Naive thymus-derived CD4-positive, alpha-beta T cell (primary cell): ENCODE results near the gene HIC2. TPM values are rescaled to one million over a fixed set of nuclear protein-coding genes. Genes with fewer than 3 reads are reported as not detected.
"Not testable (repeated sequence)": the region's sequence is repeated elsewhere in the genome, so short reads cannot be mapped to it uniquely, and the experiment has no call there.

ENCODE experiments used
- ATAC-seq: fragments of 150-1000 bp; cut with Tn5 transposase; 2 replicates; pipeline ENCODE4 v1.10.0; 2021; ENCODE audit warnings: mild to moderate bottlenecking, moderate library complexity
- CTCF ChIA-PET: fragments of 350-600 bp; sonication (Branson Sonifier 250); formaldehyde crosslinking; loops from one replicate; lab custom pipeline; 2021; ENCODE audit warnings: antibody characterized with exemption; lab: Charles Lee
- POLR2A ChIA-PET: fragments of 350-600 bp; sonication (Branson Sonifier 250); formaldehyde crosslinking; loops from one replicate; lab custom pipeline; 2021; ENCODE audit warnings: antibody characterized with exemption, inconsistent platforms; lab: Charles Lee
- DNase-seq, 9 donors: peaks; one replicate each; pipeline versions ENCODE4 v3.0.0 to v3.0.0-alpha.2; 2020 to 2022; ENCODE audit warnings: mixed read lengths in 1 of 9
- H3K27ac ChIP-seq: one replicate; pipeline ENCODE4 v1.7.0; 2013; ENCODE audit warnings: mild to moderate bottlenecking, low read depth, low read length, moderate library complexity
- H3K27me3 ChIP-seq, 2 donors: one replicate each; pipeline ENCODE4 v1.7.0; 2013; ENCODE audit warnings: low read length in 2 of 2, mild to moderate bottlenecking in 2 of 2, moderate library complexity in 2 of 2; ENCODE audit not compliant: control insufficient read depth in 2 of 2, insufficient read depth in 2 of 2
- H3K36me3 ChIP-seq, 3 experiments: 1 replicate in 2 of 3; 2 replicates in 1 of 3; pipeline ENCODE4 v1.7.0; 2013; ENCODE audit warnings: low read length in 3 of 3, mild to moderate bottlenecking in 3 of 3, moderate library complexity in 1 of 3; ENCODE audit not compliant: insufficient read depth in 3 of 3, control insufficient read depth in 2 of 3
- H3K4me1 ChIP-seq, 2 donors: one replicate each; pipeline ENCODE4 v1.7.0; 2013; ENCODE audit warnings: low read length in 2 of 2, mild to moderate bottlenecking in 2 of 2, moderate library complexity in 1 of 2; ENCODE audit not compliant: control insufficient read depth in 2 of 2, insufficient read depth in 2 of 2
- H3K4me3 ChIP-seq: 2 replicates; pipeline ENCODE4 v1.7.0; 2013; ENCODE audit warnings: mild to moderate bottlenecking, low read length
- H3K9me3 ChIP-seq, 3 experiments: 1 replicate in 2 of 3; 2 replicates in 1 of 3; pipeline ENCODE4 v1.7.0; 2013; ENCODE audit warnings: low read length in 3 of 3; ENCODE audit not compliant: control insufficient read depth in 2 of 3
- H3K27ac Mint-ChIP-seq, 9 donors: one replicate each; pipeline ENCODE4 v1.8.0; 2020 to 2022; ENCODE audit warnings: mixed read lengths in 9 of 9, mild to moderate bottlenecking in 8 of 9, moderate library complexity in 5 of 9, inconsistent platforms in 2 of 9
- H3K27me3 Mint-ChIP-seq, 5 donors: one replicate each; pipeline ENCODE4 v1.8.0; 2021 to 2022; ENCODE audit warnings: mixed read lengths in 5 of 5, mild to moderate bottlenecking in 1 of 5
- H3K36me3 Mint-ChIP-seq, 5 donors: one replicate each; pipeline ENCODE4 v1.8.0; 2020 to 2022; ENCODE audit warnings: mixed read lengths in 5 of 5, mild to moderate bottlenecking in 3 of 5, inconsistent platforms in 1 of 5
- H3K4me1 Mint-ChIP-seq, 7 donors: one replicate each; pipeline ENCODE4 v1.8.0; 2020 to 2022; ENCODE audit warnings: mixed read lengths in 7 of 7, mild to moderate bottlenecking in 3 of 7, inconsistent platforms in 1 of 7
- H3K4me3 Mint-ChIP-seq, 10 donors: one replicate each; pipeline ENCODE4 v1.8.0; 2020 to 2022; ENCODE audit warnings: mild to moderate bottlenecking in 10 of 10, mixed read lengths in 10 of 10, moderate library complexity in 6 of 10, inconsistent platforms in 2 of 10
- H3K9me3 Mint-ChIP-seq, 11 donors: one replicate each; pipeline ENCODE4 v1.8.0; 2020 to 2022; ENCODE audit warnings: mixed read lengths in 11 of 11, mild to moderate bottlenecking in 4 of 11, inconsistent platforms in 1 of 11, moderate library complexity in 1 of 11
- intact Hi-C, 2 donors: fragments of 100-400 bp; cut with micrococcal nuclease; formaldehyde crosslinking; loops; one replicate each; pipeline ENCODE4 v1.15.1; 2023
- polyA plus RNA-seq, 2 donors: library from polyadenylated mRNA; unstranded; fragments of 300-500 nt; fragmentation: Illumina TruSeq; gene quantifications; one replicate each; pipeline ENCODE4 v1.2.3, GENCODE V29; 2021
- total RNA-seq, 6 experiments: library from RNA in 5 of 6; stranded (reverse) in 5 of 6; gene quantifications; 1 replicate in 5 of 6; 2 replicates in 1 of 6; pipeline ENCODE4 v1.2.3 and lab custom pipeline; 2021 to 2026

The HIC2 gene
- total and polyA plus RNA-seq, 7 experiments from 2014 or later: 0.44 to 13.8 (median 10.0) TPM

- CTCF ChIA-PET: no interaction called here
- Histone ChIP-seq H3K9me3 (no peaks in the 10 kb centered on the region), H3K27ac (no peak overlapping the region), H3K4me3 (no peak overlapping the region), H3K27me3 (no peaks in the 10 kb centered on the region), H3K4me1 (no peaks in the 10 kb centered on the region), H3K36me3 (peaks cover 0 to 10% (median 0%) of the 10 kb centered on the region in 3 experiments)
- no peaks in the 10 kb centered on the region for H3K9me3 Mint-ChIP-seq
- H3K27me3 Mint-ChIP-seq: no peaks in the 10 kb centered on the region
- H3K27ac Mint-ChIP-seq: no peak overlapping the region
- no peaks in the 10 kb centered on the region for H3K4me1 Mint-ChIP-seq
- peaks cover 0 to 3% (median 0%) of the 10 kb centered on the region in 5 donors for H3K36me3 Mint-ChIP-seq
- intact Hi-C loops: no loop called here
- DNase-seq: peak in 1 of 9 donors; percentile 6
- no peak overlapping the region for H3K4me3 Mint-ChIP-seq
- no peak for ATAC-seq
- POLR2A ChIA-PET: no interaction called here
These were observed 34.7 kb downstream of the HIC2 start for GRCh38 chr22:21451545-21452520.

GRCh38 chr22:21452666-21453065 lies 35.5 kb downstream of the HIC2 start:
- H3K9me3 ChIP-seq, ATAC-seq, H3K27ac Mint-ChIP-seq, CTCF ChIA-PET, H3K4me3 ChIP-seq, intact Hi-C loops, H3K36me3 Mint-ChIP-seq, H3K4me3 Mint-ChIP-seq, H3K9me3 Mint-ChIP-seq, H3K27ac ChIP-seq, POLR2A ChIA-PET, H3K4me1 Mint-ChIP-seq, H3K36me3 ChIP-seq, H3K4me1 ChIP-seq, H3K27me3 Mint-ChIP-seq, H3K27me3 ChIP-seq: not testable (repeated sequence)
- peak in 1 of 9 donors; percentile 8 for DNase-seq

GRCh38 chr22:21454998-21455333 lies 37.8 kb downstream of the HIC2 start:
- POLR2A ChIA-PET, H3K9me3 ChIP-seq, H3K27ac ChIP-seq, H3K4me3 Mint-ChIP-seq, H3K4me3 ChIP-seq, H3K4me1 ChIP-seq, H3K9me3 Mint-ChIP-seq, H3K27me3 ChIP-seq, H3K27ac Mint-ChIP-seq, ATAC-seq, H3K27me3 Mint-ChIP-seq, H3K4me1 Mint-ChIP-seq, intact Hi-C loops, CTCF ChIA-PET, H3K36me3 ChIP-seq, H3K36me3 Mint-ChIP-seq: not testable (repeated sequence)
- DNase-seq: peak in 1 of 9 donors; percentile 3

DNA sequence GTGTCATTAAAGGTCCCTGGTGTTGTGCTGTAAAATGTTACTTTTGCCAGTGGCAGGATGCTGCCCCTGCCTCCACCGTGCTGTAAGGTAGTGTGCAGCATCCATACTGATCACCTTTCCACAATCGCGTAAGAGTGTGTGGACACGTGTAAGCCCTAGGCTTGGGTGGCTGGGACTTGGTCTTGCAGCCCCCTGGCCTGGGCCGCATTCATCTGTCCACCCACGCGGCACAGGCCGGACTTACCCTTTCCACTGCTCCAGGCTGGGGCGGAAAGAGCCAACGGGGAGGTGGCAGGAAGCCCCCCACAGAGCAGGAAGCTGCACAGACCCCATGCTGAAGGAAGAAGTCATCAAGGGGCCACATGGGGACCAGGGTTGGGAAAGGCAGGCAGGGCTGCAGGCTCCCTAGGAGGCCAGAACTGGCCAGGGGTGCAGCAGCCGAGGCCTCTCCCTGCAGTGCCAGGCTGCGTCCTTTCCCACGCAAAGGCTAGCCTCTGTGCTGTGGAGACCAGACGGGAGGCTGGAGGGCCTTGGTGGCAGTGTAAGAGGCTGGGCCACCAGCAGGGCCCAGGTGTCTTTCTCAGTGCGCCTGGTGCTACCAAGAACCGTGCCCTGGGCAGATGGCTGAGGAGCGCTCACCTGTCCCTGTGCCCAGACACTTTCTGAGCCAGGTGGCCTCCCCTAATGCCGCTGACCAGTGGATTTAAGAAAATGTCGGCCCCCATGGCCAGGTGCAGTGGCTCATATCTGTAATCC lies 38.3 kb downstream of the HIC2 start:
- Histone ChIP-seq H3K4me3 (no peak overlapping the region), H3K27me3 (no peaks in the 10 kb centered on the region), H3K27ac (no peak overlapping the region), H3K36me3 (no peaks in the 10 kb centered on the region), H3K4me1 (no peaks in the 10 kb centered on the region), H3K9me3 (no peaks in the 10 kb centered on the region)
- no peaks in the 10 kb centered on the region for H3K27me3 Mint-ChIP-seq
- DNase-seq (peak in 1 of 9 donors; percentile 19), ATAC-seq (no peak)
- H3K4me3 Mint-ChIP-seq: no peak overlapping the region
- H3K27ac Mint-ChIP-seq: no peak overlapping the region
- no peaks in the 10 kb centered on the region for H3K4me1 Mint-ChIP-seq
- CTCF ChIA-PET: no interaction called here
- H3K36me3 Mint-ChIP-seq: no peaks in the 10 kb centered on the region
- intact Hi-C loops: no loop called here
- no peaks in the 10 kb centered on the region for H3K9me3 Mint-ChIP-seq
- POLR2A ChIA-PET: no interaction called here

- ATAC-seq: no peak
- no peaks in the 10 kb centered on the region for H3K27me3 Mint-ChIP-seq
These were observed 40.0 kb downstream of the HIC2 start for GRCh38 chr22:21457023-21457787.

DNA sequence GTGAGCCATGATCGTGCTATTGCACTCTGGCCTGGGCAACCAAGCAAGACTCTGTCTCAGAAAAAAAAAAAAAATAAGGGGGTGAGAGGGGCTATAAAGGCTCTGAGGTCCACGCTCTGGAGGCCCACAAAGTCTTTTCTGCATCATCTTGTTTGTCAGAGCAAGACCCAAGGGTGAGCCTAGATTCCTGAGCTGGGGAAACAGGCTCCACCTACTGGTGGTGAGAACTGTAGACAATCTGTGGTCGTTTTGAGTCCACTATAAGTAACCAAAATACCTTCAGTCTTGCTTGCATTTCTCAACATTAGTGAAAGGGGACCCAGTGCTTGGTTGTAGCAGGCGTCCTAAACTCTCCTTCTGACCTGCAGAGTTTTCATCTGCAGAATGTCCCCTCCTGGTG lies 45.5 kb downstream of the HIC2 start:
- POLR2A ChIA-PET, intact Hi-C loops, H3K27me3 ChIP-seq, CTCF ChIA-PET, H3K27me3 Mint-ChIP-seq, H3K4me1 ChIP-seq, H3K27ac ChIP-seq, H3K9me3 Mint-ChIP-seq, H3K4me1 Mint-ChIP-seq, DNase-seq, H3K9me3 ChIP-seq, H3K36me3 Mint-ChIP-seq, H3K27ac Mint-ChIP-seq, H3K4me3 Mint-ChIP-seq, H3K36me3 ChIP-seq, H3K4me3 ChIP-seq: not testable (repeated sequence)
- ATAC-seq: peak; percentile 47

More at GRCh38 chr22:21457023-21457787, 40.0 kb downstream of the HIC2 start:
- H3K4me1 ChIP-seq: no peaks in the 10 kb centered on the region
- CTCF ChIA-PET: no interaction called here
- no peak overlapping the region for H3K27ac ChIP-seq
- no peaks in the 10 kb centered on the region for H3K27me3 ChIP-seq
- Mint-ChIP-seq H3K27ac (peak overlapping the region in 1 of 9 donors; percentile 42), H3K4me3 (no peak overlapping the region), H3K36me3 (no peaks in the 10 kb centered on the region), H3K4me1 (no peaks in the 10 kb centered on the region), H3K9me3 (no peaks in the 10 kb centered on the region)
- intact Hi-C loops: no loop called here
- no peaks in the 10 kb centered on the region for H3K9me3 ChIP-seq
- H3K4me3 ChIP-seq: no peak overlapping the region
- DNase-seq: no peak
- POLR2A ChIA-PET: no interaction called here
- H3K36me3 ChIP-seq: no peaks in the 10 kb centered on the region
